Activated gamma-delta T cell treated with anti-CD3 and anti-CD28 coated beads, Interleukin-2, amount 50 U/mL, for 16 hours (primary cell): ENCODE data around the gene RPE65.
"Not testable (repeated sequence)": the region's sequence is repeated elsewhere in the genome, so short reads cannot be mapped to it uniquely, and the experiment has no call there.

ENCODE experiments used
- DNase-seq: peaks from one replicate; pipeline ENCODE4 v3.0.0-alpha.2; 2020; ENCODE audit warnings: low read depth

The RPE65 gene

DNA sequence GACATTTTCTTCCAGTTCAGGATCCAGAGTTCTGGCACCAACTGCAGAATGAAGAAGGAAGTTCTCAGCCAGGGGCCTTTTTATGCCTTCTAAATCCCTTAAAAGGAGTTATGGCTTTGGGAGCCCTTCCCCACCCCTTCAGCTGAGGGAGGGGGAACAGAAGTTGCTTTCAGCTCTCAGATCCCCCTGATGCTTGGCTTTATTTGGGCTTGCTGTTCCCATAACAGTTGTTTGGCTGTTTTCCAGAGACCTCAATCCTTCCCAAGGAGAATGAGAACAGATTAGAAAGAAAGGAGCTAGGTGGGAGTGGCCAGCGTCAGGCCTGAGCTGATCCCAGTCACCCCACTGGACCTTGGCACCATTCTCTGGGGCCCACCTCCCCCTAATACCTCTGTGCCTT is at the start of gene RPE65:
RPE65 (minus strand) TSS at position 54 of the 400 bp plus-strand sequence; CDS start at position 5, 49 bp downstream.
- no peak for DNase-seq

DNA sequence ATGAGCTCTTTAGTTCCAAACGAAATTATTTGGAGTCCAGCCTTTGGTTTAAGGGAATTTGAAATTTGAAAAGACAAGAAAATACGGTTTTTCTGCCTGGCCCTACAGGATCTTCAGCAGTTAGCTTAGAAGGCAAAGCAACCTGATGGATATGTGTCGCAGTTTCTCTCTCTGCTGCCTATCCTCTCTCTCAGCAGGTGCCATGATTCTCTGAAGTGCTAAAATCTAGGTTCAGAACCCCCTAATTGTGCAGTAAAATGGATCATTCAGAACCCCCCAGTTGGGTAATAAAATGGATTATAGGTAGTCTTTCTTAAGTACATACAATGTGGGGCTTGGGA is 47.6 kb upstream of the RPE65 start:
- no peak for DNase-seq

DNA sequence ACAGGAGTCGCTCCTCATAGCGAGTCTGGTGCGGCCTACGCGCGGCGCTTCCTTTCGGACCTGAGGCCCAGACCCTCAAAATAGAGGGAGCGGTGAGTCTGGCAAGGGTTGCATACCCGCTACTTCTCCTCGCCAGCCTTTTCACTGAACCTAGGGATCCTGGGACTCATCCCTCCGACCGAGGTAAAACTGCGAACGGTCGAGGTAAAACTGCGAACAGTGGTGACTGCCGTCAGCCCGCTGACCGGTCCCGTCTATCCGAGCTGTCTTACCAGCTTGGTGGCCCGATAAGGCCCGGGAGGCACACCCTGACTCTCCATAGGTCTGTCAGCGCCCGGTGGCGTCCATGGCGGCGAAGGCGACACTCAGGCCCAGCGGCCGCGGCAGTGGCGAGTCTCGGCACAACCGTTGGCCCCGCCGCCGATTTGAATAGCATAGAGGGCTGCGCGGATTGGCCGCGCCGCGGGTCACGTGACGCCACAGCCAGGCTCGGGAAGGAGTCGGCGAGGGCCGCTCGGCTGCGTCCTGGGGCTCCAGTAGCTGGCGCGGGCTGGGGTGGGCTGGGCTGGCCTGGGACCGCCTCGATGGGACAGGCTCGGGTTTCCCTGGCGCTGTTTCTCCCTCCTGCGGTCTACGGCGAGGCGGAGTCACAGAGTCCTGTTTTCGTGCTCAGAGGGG is 47.1 kb upstream of the RPE65 start, which contains the start of gene DEPDC1:
DEPDC1 (minus strand) TSS at position 403 of the 678 bp plus-strand sequence; CDS start at position 320, 83 bp downstream.
- DNase-seq = peak; percentile 49

DNA sequence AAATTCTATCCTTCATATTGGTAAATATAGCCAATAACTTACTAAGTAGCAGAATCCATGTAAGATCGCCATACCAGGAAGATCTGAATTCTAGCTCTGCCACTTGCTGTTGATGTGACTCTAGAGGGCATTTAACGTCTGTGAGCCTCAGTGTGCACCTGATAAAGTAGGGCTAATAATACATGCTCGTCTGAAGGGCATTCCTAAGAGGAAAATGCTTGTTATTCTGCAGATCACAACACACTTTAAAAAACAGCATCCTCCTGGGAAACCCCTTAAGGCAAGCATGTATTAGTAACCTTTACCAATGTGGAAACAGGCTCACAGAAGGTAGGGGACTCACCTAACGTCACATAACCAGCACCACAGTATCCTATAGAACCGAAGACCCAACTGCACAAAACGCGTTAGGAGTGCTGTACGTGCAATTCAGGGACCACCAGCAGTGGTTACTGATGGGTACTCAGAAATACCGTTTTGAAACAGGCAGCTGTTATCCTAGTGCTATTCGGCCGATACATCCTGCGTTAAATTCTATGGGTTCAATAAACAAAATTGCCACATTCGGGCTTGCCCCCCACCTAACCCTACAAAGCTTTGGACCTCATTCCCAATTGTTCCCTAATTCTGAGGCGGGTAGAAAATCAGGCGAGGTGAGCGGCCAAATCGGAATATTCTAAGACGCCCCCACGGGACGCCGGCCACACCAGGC is 46.4 kb upstream of the RPE65 start:
- no peak for DNase-seq

DNA sequence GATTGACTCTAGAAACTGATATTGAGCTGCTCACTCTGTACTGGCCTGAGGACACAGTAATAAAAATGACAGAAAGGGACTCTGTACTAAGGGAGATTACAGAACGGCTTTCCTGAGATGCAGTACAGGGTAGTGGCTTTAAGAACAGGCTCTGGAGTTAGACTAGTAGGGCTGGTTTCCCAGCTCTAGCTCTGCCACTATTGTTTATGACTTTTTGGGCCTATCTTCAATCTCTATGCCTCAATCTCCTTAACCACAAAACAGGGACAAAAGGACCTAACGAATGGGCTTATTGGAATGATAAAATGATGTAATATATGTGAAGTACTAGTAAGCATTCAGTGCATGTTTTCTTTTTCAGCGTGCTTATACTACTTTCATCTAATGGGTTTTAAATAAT is 45.8 kb upstream of the RPE65 start:
- no peak for DNase-seq

DNA sequence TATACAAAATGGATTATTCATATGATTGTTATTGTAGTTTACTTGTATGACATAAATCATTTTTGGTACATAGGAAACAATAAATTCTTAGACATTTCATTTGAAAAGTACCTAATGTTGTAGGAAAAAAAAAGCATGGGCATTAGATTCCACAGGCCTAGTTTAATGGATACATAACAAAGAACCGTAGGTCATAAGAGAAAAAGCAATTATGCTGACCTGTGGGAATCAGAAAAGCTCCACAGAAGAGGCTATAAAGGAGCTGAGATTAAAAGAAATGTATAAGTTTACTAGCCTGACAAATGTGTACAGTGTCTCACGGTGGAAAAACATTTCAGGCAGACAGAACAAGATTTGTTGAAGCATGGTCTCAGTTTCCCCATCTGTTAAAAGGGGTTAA is 43.4 kb upstream of the RPE65 start:
- DNase-seq = no peak

DNA sequence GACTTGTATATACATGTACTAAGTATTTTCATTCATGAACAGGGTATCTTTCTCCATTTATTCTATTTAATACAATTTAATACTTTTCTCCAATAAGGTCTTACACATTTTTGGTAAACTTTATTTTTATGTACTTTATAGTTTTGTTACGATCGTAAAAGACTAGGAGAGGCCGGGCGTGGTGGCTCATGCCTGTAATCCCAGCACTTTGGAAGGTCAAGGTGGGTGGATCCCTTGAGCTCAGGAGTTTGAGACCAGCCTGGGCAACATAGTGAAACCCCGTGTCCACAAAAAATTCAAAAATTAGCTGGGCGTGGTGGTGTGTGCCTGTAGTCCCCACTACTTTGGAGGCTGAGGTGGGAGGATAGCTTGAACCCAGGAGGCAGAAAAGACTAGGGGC is 42.5 kb upstream of the RPE65 start:
- not testable (repeated sequence) for DNase-seq

DNA sequence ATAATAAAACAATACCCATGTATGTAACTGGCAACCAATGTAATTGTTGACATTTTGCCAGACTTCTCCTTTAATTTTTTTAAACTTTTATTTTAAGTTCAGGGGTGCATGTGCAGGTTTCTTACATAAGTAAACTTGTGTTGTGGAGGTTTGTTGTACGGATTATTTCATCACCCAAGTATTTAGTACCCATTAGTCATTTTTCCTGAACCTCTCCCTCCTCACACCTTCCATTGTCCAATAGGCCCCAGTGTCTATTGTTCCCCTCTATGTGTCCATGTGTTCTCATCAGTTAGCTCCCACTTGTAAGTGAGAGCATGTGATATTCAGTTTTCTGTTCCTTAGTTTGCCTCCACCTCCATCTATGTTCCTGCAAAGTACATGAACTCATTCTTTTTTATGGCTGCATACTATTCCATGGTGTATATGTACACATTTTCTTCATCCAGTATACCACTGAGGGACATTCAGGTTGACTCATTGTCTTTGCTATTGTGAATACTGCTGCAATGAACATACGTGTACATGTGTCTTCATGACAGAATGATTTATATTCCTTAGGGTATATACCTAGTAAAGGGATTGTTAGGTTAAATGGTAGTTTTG is 40.4 kb upstream of the RPE65 start:
- no peak for DNase-seq

DNA sequence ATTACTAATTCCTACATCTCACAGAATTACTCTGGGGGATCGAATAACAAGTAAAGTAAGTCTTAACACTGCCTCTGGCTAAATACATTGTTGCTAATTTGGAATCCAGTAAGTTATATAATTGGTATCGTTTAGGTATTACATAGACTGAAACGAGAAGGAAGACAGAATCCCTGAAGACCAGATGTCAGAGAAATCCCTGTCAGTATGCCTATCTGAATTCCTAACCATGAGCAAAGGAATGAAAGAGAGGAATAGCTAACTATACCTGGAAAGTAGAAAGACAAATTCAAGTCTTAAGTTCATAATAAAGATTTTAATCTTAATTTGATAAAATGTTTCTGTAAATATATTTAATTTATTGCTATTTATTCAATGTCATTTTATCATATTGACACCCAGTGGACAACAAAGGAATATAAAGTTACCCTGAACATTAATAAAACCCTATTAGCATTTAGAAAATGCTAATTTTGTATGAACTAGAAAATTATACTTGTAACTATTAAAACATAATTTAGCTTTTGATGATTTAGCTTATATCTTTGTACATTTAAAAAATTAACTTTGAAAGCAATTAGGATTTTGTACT is 35.8 kb upstream of the RPE65 start:
- DNase-seq = no peak

DNA sequence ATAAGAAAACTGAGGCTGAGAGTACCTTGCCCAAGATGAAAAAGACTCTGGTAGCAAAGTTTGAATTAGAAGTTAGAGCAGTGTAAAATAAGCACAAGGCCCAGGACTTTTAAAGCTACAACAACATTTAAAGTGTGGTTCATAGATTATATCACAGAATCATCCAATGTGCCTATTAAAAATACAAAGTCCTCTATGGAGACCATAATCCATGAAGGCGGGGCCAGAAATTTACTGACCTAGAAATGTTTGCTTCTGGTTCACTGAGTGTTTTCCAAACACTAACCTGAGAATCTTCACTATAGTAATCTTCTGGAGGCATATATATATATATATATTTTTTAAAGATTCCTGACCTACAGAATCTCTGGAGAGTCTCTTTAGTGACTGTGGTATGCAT is 34.9 kb upstream of the RPE65 start:
- no peak for DNase-seq

DNA sequence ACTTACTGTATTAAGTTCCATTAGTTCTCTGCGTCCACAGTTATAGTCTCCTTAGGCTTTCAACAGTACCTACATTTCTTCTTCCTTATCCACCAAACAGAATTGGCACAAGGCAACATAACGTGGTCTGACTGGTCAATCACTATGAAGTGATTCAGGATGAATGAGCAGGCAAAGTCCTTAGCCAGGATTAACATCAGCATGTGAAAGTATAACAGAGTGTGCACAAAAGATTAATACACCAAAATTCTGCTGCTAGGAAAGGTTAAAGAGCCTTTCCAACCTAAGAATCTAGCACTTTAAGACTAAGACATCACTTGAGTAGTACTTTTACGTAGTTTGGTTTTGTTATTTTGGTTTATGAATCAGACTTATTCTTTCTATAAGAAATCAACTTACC is 31.3 kb upstream of the RPE65 start:
- DNase-seq = no peak

DNA sequence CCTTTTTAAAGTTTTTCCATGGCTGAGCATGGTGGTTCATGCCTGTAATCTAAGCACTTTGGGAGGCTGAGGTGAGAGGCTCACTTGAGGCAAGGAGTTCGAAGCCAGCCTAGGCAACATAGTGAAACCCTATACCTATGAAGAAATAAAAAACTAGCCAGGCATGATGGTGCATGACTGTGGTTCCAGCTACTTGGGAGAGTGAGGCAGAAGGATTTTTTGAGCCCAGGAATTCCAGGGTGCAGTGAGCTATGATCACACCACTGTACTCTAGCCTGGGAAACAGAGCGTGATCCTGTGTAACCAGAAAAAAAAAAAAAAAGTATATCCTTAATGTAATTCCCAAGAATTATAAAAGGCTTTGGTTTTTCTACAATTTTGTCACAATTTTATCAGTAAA is 29.7 kb upstream of the RPE65 start:
- DNase-seq = no peak

DNA sequence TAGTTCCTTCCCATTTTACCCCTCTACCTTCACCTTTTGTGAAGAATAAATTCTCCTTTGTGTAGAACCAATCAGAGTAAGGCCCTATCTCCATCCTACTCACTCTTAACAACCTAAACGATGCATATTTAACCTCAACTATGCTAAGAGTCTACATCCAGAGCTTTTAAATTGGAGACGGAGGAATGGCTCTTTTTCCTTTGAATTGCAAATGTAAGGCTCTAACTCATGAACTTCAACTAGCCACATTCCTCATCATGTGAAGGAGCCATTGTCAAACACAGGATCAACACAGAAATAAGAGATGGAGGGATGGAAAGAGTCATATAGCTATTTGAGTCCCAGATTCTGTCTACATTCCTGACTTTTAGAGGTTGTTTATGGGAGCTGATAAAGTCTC is 28.9 kb upstream of the RPE65 start:
- no peak for DNase-seq

DNA sequence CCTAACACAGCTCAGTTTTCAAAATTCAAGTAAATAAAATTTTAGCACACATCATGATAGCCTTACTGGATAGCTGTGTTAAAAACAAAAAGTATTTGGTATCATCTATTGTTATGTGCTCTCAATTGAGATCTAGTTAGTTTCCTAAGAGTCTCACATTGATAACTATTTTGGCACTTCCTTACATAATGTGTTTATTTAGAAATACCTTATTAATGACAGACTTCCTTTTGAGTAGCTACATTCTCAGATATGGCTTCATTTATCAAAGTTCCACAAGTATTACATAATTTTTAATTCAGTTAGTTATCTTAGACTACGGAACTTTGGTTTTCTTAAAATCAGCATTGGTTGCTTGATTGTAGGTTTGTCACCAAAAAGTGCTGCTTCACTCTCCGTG is 26.9 kb upstream of the RPE65 start:
- not testable (repeated sequence) for DNase-seq

DNA sequence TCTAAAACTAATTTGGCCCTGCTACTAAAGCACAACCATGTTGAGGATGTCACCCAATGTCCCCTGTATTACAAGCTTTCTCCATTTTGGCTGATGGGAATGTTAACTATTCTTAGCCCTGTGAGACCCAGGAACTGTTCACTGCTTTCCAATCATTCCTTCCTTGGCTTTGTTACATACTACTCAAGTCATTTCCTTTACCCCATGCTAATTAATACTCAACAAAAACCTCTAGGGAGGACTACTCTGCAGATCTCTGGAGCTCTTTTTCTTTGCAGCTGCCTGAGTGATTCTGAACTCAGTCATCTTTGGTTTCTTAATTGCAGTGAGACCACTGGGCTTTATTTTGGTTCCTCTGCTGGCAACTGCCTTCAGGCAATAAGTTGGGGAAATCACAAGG is 23.3 kb upstream of the RPE65 start:
- no peak for DNase-seq

DNA sequence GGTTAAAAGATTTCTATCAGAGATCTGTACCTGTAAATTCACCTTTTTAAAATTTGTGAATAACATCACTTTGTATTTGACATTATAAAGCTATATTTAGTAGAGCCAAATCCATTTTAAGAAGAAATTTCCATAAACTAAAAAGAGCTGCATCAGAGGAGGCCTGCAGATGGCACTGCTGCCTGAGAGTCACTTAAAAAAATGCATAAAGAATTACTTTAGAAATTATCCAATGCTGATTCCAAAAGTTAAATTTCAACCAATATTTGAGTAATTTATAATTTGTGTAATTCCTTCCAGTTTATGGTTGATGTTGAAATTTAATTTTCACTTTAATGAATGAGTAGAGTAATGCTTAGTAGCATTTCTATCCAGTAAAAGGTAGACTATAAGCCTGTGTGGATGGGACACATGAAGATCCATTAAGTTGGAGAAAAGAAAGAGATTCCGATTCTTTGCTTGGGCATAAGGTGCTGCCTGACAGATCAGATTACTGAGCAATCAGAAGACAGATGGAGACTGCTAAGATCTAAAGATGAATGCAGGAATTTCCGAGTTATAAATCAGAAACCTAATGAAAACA is 20.7 kb upstream of the RPE65 start:
- DNase-seq = no peak

DNA sequence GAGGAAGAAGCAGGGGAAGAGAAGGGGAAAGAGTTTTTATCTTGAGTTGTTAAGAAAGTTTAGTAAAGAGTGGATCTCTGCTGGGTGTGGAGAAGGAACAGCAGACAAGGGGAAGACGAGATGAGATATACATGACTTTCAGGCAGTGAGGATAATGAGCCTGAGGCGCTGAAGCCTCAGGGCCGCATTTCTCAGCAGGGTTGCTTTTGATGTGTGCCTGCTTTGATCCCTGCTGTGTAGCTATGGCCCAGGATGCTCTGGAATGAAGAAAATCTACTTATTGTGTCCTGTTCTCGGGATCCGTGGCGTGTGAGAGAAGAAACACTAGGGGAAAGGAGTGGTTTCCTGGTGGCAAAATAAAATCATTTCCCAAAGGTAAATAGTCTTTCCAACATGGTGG is 15.1 kb upstream of the RPE65 start:
- DNase-seq = no peak

DNA sequence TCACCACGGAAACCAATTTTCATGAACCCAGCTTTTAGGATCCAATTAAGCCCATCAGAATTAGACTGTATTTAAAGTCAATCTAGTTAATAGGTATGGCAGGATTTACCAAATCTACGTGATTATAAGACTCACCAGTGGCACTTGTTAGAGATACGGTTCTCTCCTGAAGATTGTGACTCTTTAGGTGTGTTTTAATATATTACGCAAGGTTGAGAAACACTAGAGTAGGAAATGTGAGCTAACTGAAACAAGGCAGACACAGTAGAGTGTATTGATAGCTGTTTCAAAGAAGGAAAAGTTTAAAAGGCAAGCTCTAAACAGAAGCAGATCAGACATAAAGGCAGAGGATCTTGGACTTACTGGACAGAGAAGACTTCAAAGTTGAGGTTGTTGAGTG is 11.2 kb upstream of the RPE65 start:
- DNase-seq = no peak

DNA sequence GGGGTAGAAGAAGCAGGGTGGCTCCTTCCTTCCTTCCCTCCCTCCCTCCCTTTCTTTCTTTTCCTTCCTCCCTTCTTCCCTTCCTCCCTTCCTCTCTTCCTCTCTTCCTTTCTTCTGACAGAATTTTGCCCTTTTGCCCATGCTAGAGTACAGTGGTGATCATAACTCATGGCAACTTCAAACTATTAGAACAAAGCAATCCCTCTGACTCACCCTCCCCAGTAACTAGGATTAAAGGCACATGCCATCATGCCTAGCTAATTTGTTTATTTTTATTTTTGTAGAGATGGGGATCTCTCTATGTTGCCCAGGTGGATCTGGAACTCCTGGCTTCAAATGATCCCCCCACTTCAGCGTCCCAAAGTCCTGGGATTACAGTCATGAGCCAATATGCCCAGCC is 10.0 kb upstream of the RPE65 start:
- DNase-seq = no peak

DNA sequence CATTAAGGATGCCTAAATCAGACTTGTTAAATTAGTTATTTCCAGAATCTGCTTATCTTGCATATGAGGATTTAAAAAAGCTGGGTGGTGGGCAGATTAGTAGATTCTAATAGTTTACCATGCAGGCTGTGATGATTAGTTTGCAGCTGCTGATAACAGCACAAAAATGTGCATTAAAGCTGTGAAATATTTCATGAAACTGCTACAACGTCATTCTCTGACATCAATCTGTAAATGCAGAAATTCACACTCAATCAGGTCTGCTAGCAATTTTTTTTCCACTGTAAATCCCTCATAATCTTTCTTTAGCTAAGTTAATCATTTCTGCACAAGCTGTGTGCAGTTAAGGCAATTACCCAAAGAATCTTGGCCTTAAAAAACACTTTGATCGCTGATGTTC is 9.3 kb upstream of the RPE65 start:
- DNase-seq = no peak

DNA sequence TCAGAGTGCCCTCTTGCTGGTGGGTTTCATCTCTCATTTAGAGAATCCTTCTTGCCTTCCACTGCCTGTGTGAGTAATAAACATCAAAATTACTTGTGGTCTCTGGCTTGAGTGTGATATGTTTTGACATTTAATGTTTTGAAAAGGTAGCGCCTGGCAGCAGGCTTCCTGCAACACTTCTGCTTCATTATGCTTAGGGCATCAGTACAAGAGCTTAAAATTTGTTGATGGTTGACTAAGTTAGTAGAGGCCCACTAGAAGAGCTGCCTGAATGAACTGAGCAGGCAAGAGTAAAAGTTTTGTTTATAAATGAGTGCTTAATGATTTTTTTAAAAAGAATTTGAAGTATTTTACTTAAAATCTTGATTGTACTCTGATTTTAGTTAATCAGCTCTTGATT is 6.4 kb upstream of the RPE65 start:
- no peak for DNase-seq

DNA sequence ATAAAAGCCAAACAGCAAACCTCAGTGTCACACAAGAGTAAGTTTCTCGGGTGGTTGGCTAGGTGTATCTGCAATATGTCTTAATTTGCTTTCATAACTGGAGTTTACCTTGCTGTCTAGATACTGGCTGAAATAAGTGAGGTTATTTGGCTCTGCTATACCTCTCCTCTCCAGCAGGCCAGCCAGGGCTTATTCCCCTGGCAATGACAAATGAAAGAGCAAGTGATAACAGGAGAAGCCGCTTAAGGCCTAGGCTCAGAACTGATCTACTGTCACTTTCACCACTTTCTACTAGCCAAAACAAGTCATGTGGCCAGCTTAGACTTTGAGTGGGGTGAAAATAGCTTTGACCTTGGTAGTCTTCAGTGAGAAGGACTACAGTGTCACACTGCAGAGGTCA is 4.8 kb upstream of the RPE65 start:
- no peak for DNase-seq
